GM18517 (cell line): ENCODE results near the gene CCL23.

Source experiments
- ATAC-seq: cut with Tn5 transposase; IDR thresholded peaks from one replicate; pipeline ENCODE4 v1.9.1; 2021; ENCODE audit warnings: mild to moderate bottlenecking, moderate library complexity; ENCODE audit not compliant: unreplicated experiment

CCL23 gene

GRCh38 chr17:35972066-35972465 lies 45.7 kb downstream of the CCL23 start:
- ATAC-seq: no peak

GRCh38 chr17:35969558-35970380 lies 48.0 kb downstream of the CCL23 start:
- no peak for ATAC-seq

- ATAC-seq: no peak
Measured at GRCh38 chr17:35968520-35969054, 49.2 kb downstream of the CCL23 start.

GRCh38 chr17:35965272-35965671 lies 52.5 kb downstream of the CCL23 start:
- ATAC-seq: no peak

- no peak for ATAC-seq
Measured at GRCh38 chr17:35963663-35964062, 54.1 kb downstream of the CCL23 start.
